Measurements from ENCODE around the gene NDUFA7.
"Not testable (repeated sequence)": the region's sequence is repeated elsewhere in the genome, so short reads cannot be mapped to it uniquely, and the experiment has no call there.

Gene NDUFA7

GRCh38 chr19:8341504-8341903 is 20.3 kb upstream of the NDUFA7 start:
- DNase-seq: not testable (repeated sequence)

GRCh38 chr19:8340341-8341096 is 19.3 kb upstream of the NDUFA7 start:
- DNase-seq: no peak

DNA sequence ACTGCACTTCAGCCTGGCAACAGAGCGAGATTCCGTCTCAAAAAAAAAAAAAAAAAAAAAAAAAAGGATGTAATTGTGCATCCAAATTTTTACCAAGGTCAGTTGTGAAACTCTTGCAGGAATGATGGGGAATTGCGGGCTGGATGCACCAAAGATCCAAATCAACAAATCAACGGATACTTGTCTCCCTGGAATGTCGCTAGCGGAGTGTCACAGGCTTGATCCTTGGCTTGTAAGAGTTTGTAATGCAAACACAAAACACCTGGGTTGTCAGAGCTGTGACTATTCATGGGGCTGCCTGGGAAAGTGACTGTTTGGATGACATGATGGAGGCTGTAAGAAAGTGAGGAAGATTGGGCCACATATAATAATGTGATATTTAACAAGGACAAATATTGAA is 17.7 kb upstream of the NDUFA7 start:
- no peak for DNase-seq

GRCh38 chr19:8337728-8338127 is 16.6 kb upstream of the NDUFA7 start:
- no peak for DNase-seq

DNA sequence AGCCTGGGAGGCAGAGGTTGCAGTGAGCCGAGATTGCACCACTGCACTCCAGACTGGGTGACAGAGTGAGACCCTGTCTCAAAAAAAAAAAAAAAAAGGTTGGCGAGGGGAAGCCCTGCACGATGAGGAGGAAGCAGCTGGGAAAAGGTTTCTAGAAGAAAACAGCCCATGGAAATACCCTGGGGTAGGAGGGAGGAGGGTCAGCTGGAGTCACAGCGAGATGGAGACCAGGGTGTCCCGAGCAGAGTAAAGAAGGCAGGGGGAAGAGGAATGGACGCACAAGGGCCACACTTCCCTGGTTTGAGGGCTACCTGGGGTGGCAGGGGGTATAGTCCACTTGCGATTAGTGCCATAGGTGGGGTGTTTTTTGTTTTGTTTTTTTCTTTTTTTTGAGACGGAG is 15.5 kb upstream of the NDUFA7 start:
- no peak for DNase-seq

GRCh38 chr19:8336072-8336569 is 14.9 kb upstream of the NDUFA7 start:
- no peak for DNase-seq

DNA sequence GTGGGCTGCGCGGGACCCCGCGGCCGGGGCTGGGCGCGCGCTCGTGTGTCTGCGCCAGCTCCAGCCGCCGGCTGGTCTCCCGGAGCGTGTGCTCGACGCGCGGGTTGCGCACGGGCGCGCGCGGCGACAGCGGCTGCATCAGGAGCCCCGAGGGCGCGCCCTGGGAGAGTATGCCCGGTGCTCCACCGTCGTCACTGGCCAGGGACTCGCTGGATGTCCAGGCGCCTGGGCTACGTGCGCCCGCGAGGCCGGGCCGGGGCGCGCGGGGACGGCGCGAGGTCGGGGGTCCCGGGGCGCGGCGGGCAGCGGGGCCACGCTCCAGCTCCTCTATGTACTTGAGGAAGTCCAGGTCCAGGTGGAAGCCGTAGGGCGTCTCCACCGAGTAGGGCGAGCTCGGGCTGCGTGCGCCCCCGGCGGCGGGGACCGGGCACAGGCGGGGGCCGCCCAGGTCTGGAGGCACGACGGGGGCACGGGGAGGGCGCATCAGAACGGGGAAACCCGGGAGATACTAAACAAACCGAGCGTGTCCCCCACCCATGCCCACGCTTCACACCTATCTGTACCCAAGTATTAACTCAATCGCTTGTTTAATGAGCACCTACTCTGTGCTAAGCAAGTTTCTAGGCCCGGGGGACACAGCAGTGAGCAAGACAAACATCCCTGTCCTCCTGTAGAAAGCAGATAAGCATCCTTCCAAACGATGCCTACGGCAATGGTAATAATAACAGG is 14.3 kb upstream of the NDUFA7 start:
- no peak for DNase-seq

DNA sequence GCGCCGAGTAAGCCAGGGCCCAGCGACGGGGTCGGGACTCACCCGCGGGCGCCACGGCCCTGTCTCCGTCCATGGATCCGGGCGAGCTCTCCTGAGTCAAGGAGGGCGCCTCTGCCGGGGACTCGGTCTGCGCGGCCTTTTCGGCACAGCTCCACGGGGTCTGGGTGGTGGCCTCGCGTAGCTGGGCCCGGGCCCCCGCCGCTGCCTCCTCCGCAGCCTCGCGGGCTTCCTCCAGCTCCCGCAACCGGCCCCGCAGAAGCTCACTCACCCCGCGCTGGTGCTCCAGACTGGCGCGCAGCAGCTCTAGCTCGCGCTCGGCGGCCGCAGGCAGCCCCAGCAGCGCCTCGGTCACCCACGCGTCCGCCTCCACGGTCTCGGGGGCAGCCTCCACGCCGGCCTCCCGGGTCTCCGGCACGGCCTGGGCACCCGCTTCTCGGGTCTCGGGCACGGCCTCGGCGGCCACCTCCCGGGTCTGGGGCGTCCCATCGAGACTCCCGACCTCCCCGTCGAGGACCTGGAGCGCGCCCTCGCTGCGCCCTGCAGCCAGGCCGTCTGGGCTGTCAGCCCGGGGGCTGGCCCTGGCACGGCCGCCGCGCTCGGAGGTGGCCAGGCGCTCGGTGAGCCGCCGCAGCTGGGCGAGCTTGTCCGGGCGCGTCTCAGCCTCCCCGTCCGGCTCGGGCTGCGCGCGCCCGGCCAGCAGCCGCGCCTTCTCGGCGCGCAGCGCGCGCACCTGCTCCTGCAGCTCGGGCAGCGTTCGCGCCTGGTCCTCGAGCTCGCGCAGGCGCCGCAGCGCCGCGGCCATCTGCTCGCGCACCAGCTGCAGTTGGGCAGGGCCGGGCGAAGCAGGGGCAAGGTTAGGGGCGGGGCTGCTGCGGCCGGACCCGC is 13.5 kb upstream of the NDUFA7 start:
- no peak for DNase-seq

GRCh38 chr19:8333767-8334457 is 12.7 kb upstream of the NDUFA7 start:
- no peak for DNase-seq

DNA sequence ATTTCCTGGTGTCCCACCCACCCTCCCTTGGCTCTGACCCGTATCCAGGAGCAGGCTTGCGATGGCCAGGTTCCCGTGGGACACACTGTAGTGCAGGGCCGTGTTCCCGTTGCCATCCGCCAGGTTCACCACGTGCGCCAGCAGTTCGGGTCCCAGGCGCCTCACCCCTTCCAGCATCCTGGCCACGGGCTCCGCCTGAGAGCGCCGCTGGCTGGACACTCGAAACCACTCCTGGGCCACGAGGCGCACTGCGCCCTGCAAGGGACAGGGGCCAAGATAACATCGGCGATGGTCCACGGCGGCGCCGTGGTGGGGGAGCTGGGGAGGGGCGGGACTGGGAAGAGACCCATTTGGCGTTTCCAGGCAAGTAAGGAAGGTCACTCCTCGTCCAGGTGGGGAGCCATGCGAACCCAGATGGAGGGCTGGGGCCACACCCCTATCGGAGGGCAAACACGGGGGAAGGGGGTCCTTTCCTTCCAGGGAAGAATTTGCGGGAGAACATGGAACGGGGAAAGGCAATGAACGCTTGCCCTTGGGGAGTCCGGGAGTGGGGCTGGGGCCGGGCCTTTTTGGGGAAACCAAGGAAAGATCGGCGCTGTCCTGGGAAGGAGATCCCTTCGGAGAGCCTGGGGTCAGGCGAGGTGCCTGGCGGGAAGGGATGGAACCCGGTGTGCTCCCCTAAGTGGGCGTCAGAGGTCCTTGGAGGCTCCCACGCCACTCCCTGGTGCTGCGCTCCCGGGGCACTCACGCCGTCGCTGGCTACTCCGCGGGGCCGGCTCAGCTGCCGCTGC is 12.0 kb upstream of the NDUFA7 start:
- no peak for DNase-seq

DNA sequence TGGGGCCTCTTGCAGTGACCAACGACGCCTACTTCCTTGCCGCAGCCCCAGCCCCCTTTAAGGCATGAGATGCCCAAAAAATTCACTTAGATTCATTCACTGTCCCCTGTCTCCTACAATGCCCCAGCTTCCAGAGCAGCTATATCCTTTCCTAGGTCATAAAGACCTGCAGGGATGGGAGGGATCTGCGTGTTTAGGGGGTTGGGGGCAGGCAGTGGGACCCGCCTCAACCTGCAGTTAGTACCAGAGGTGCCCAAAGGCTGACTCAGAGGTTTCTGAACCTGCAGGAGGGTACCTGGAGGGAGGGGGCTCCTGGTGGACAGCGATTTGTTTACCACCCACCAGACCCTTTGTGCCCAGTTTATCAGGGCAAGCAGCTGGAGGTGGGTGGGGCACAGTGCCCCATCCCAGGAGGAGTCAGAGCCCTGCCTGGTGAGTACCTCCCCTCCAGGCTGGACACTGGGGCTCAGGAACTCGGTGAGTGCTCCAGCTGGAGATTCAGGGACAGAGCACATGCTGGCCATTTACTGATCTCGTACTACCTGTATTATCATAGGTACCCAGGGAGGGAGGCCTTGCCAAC is 10.2 kb upstream of the NDUFA7 start:
- DNase-seq: no peak

DNA sequence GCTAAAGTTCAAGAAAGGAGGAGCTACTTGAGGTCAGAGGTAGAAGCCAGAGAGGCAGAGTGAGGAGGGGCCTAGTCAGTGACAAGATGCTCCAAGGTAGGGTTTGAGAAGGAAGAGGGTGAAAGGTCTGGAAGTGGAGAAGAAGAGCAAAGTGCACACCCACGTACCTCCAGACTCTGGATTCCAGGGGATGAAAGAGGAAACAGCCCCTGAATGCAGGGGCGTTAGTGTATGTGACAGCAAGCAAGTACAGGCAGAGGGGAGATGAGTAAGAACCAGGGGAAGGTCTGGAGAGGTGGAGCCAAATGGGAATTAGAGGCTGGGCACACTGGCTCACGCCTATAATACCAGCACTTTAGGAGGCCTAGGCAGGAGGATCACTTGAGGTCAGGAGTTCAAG is 8.8 kb upstream of the NDUFA7 start:
- no peak for DNase-seq

DNA sequence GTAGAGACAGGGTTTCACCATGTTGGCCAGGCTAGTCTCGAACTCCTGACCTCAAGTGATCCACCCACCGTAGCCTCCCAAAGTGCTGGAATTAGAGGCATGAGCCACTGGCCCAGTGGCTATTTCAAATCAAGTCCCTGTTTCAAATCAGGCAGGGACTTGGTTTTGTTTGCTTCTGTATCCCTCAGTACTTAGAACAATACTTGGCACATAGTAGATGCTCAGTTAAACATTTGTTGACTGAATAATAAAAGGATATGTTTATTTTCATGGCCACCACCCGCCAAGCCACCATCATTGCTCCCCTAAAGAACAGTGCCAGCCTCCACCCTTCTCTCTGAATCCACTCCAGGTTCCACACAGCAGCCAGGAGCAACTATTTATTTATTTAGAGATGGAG is 4.3 kb upstream of the NDUFA7 start:
- no peak for DNase-seq

DNA sequence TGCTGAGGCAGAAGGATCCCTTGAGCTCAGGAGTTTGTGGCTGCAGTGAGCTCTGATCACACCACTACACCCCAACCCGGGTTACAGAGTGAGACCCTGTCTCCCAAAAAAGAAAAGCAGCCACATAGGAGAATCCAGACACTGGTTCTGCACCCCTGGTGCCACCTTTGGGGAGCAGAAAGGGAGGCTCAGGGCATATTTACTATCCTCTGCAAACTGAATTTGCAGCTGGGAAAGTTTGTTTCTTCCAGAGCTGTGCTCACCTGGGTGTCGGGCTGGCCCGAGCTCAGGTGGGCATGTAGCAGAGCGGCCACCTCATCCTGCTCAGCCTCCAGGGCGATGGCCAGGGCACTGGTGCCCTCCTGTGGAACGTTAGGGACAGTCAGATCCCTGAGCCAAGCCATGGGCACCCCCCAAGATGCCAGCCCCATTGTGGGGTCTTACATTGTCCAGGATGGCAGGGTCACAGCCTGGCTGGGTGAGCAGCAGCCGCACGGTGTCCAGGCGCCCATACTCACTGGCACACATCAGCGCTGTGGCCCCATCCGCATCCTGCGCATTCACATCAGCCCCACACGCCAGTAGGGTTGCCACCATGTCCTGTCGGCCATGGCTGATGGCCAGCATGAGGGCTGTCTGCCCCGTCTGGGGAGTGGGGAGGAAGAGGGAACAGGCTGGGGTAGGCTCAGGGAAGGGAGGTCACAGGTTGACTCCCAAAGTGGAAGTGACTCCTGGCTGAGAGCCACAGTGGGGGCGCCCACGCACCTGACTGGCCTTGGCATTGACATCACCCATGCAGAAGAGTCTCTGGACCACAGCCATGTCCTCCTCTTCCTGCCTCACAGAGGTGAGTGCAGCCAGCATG is 3.2 kb upstream of the NDUFA7 start:
- no peak for DNase-seq

- DNase-seq: no peak
These were observed 2.6 kb upstream of the NDUFA7 start for GRCh38 chr19:8323781-8324185.

GRCh38 chr19:8322638-8322997 is 1.4 kb upstream of the NDUFA7 start:
- DNase-seq: no peak

DNA sequence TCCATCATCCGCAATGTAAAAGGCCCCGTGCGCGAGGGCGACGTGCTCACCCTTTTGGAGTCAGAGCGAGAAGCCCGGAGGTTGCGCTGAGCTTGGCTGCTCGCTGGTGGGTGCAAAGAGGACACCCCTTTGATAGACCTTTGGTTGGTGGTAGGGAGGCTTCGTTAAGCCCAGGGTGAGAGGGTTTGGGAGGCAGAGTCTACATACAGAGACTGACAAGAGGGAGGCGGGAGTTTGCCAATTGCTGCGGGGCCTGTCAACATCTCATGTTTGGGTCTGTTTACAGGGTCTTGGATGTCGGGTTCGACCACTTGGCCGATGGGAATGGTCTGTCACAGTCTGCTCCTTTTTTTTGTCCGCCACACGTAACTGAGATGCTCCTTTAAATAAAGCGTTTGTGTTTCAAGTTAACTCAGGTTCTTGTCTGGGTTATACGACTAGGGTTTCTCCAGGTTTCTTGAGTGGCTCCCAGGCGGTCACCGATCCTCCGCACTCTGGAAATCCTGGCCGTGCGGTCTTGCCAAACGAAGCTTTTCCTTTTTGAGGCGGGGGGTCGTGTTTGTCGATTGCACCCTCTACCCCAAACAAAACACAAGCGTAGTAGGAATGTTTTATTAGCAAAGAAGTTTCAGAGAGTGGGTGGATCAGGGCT is 937 bp upstream of the NDUFA7 start:
- no peak for DNase-seq

DNA sequence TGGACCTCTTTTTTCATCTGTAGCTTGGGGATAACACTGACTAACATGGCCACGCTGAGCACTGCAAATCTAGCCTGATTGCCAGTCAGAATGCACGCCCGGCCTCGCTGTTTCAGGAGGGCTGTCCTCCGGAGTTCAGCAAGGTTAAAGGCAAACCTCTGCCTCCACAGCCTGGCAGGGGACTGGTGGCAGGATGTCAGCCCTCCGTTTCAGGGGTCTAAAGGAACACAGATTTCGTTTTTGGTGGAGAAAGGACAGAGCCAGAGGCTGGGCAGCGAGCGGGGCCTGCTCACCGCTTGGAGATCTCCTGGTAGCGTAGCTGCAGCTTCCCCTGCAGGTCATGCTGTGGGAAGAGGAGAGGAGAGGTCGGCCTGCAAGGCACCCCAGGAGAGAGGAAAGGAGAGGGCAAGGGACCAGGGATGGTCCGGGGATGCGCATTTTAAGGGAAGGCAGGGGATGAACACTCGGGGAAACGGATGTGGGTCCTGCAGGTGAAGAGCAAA is 560 bp downstream of the NDUFA7 start:
- DNase-seq: no peak

- no peak for DNase-seq
These were observed 1.2 kb downstream of the NDUFA7 start for GRCh38 chr19:8319807-8320520.

Measured in GOT3 (cell line).